NCI-H1694 (cell line): Measurements from ENCODE around the gene SYT7.

Source experiments
- DNase-seq: peaks from one replicate; lab custom pipeline; 2025; lab: John Stamatoyannopoulos, UW

SYT7 gene

GRCh38 chr11:61516191-61516590 lies 64.7 kb downstream of the SYT7 start:
- no peak for DNase-seq

GRCh38 chr11:61515686-61516085 lies 65.2 kb downstream of the SYT7 start:
- no peak for DNase-seq

DNA sequence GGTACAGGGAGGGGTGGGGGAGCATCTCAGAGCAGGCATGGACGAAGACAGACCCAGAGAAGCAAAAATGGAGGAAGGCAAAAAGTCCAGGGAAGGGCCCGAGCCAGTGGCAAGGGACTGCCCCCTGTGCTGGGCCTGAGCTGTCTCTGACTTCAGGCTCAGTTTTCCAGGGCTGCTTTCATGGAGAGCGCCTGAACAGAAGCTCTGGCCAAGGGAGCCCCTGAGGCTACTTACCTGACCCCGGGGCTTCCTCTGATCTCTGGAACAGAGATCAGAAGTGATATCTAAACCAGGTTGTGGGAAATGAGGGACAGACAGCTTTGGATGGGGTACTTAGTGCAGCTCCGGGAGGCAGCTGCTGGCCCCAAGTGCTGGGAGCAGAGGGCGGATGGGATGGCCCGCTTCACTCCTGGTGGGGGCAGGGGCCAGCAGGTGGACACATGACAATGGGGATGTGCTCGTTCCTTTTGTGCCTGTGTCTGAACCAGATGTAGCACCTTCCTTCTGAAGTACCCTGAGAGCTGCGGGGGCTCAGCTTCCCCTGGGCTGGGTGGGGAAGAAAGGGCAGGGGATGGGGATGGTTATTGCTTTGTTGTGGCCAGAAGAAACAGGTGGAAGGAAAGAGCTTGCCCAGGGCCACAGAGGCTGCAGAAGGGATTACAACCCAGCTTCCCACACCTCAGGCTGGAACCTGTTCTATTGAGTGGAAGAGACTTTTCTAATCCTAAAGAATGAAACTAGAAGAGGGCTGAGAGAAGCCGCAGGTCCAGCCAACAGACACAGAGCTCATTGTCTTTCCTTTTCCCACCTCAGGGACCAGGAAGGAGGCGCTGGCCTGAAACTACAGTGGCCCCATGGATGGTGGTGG lies 66.6 kb downstream of the SYT7 start:
- DNase-seq = no peak

GRCh38 chr11:61513143-61513765 lies 67.6 kb downstream of the SYT7 start:
- DNase-seq = no peak

GRCh38 chr11:61512435-61512834 lies 68.4 kb downstream of the SYT7 start:
- DNase-seq = no peak

DNA sequence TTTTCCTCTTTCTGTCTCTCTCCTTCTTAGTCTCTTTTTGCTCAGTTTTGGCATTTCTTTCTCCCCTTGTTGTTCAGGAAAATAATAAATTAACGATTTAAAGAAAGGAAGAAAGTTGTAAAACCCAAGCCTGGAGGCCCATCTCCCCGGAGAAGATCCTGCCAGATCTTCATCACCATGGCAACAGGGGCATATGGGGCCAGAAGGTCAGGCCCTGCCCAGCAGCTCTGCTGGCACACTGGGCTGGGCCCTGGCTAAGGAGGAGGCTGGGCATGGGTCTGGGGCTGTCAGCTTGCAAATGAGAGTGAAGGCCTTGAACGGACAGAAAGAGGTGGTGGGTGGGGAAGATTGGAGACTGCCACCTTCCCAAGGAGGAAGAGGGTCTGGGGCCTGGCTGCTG lies 69.5 kb downstream of the SYT7 start:
- no peak for DNase-seq

GRCh38 chr11:61510974-61511373 lies 69.9 kb downstream of the SYT7 start:
- no peak for DNase-seq

DNA sequence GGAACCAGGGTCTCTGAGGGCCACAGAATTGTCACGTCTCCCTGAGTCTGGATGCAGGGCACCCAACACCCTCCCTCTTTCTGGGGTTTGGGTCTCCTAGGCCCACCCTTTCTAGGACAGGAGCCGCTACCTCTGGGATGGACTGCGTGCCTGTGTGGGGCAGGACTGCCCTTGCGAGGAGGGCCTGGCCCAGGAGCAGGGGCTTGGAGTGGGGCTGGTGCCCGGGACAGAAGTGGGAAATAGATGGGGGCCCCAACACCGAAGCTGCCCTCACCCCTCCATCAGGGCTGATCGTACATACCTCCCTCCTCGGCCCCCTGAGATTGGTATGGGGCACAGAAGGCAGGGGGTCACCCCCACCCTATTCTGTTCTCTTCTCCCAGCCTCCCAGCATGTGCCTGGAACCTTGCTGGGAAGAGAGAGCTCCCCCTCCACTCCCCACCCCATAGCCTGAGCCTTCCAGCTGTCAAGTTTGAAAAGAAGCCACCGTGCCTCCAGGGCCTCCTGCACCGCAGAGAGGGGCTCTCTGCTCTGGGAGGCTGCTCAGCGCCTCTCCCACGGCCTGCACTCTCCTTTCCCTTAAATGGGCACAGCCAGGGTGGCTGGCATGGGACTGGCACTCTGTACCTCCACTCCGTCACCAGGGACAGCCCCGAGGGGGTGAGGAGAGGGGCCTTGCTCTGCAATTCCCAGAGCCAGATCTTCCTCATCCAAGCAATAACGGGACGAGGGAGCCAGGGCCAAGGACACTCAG lies 70.5 kb downstream of the SYT7 start:
- DNase-seq = peak; percentile 19

GRCh38 chr11:61509043-61510029 lies 71.5 kb downstream of the SYT7 start:
- DNase-seq = peak; percentile 45

- DNase-seq = no peak
Observed at GRCh38 chr11:61507962-61508861, 72.7 kb downstream of the SYT7 start, which contains the start of gene LRRC10B. TSS of gene LRRC10B (plus strand) at chr11:61508749. CDS start at chr11:61508999, 250 bp downstream.

DNA sequence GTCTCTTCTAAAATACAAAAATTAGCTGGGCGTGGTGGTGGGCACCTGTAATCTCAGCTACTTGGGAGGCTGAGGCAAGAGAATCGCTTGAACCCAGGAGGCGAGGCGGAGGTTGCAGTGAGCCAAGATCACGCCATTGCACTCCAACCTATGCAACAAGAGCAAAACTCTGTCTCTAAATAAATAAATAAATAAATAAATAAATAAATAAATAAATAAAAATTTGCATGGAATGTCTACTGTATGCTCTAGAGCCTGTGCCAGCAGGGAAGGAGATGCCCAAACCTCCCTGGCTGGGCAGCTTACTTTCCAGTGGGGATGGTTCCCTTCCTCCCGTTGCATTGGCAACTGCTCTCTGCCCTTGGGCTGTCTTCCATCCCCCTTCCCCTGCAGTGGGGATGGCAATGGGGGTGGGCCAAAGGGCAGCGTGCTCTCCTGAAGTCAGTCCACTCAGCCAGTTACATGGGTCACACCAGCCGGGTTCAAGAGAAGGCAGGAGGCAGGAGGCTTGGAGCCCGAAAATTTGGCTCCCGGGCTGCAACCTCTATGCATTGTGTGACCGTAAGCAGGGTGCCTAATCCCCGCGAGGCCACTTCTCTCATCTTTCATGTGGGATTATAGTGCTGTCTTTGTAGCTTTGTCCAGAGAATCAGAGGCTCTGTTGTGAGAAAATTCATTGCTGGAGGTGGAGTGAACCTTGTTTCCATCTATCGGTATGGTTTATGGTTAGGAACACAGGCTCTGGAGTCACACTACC lies 73.7 kb downstream of the SYT7 start:
- no peak for DNase-seq

GRCh38 chr11:61505640-61506155 lies 75.2 kb downstream of the SYT7 start:
- no peak for DNase-seq

DNA sequence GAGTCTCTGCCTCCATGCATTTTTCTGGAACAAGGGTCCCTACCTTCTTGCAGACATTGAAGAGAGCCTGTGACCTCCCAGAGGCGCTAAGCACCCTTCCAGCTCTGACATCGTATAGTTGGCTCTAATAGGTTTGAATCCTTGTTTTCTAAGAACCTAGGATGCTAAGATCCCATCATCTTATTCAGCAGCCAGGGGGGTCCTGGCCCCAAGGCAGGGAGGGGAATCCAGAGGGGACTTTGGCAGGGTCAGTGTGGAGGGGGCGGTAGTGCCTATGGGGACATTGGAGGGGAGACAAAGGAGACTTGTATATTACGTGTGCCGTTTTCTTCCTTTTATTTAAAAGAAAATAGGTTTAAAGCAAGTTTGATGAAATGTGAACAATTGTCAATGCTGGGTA lies 75.8 kb downstream of the SYT7 start:
- no peak for DNase-seq

DNA sequence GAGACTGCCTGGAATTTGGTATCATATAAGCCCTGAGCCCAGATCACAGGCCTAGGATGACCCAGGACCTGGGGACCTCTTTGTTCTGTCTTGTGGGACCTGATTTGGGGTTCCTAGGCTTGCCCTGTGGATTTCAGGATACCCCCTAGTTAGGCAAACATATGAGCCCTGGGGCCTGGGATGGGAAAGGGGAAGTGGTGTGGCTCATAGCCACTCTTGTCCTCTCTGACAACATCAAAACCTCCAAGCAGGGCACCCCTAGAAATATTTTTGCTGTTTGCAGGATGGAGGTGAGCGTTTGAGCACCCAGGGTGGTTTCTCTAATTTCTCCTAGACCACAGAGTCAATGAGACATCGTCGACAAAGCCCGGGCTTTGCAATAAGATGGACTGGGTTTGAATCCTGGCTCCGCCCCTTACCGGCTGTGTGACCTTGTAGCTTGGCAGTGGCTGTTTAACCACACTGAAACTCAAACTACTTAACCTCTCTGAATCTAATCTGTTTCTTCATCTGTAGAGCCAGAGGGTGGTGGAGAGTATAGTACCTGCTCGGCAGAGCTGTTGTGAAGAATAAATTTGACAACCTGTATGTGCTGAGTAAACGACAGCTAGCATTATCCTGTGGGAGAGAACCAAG lies 77.6 kb downstream of the SYT7 start:
- DNase-seq = no peak

DNA sequence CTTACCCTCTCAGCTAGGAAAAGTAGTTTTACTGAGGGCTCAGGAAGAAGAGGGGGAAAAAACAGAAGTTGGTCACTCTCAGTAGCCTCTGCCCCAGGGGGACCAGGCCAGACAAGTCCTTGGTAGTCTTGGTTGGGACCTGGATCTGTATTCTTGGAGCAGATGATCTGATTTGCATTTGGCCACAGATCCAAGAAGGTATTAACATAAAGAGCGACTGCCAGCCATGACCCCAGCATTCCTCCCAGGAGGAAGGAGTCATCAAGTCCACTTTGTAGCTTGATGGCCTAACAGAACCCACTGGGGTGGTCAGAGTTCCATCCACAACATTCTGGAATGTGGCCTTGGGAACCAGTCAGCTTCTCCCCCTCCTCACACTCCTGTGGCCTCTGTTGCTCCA lies 78.4 kb downstream of the SYT7 start:
- no peak for DNase-seq

GRCh38 chr11:61499816-61500491 lies 80.9 kb downstream of the SYT7 start:
- DNase-seq = no peak

DNA sequence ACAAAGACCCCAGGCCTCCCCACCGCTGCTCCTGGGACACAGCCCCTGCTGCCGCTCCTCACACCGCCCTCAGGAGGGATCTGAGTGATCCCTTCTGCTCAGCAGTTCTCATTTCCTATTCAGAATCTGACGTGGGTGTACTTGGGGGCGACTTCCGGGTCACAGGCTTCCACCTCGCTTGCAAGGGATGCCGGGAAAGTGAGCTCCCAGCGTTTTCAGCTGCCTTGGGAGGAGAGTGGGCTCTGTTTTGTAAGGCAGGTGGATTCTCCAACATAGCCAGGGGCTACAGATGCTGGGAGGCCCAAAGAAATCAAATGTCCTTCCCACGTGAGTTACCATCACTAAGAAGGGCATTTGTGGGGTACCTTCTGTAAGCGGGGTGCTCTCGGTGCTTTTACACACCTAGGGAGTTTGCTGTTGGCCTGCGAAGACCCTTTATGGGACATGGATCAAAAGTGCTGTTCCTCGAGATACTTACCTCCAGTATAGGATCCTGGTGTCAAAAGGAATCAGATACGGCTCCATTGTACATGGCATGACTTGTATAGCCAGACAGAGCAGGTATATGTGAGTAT lies 82.0 kb downstream of the SYT7 start:
- DNase-seq = no peak

- DNase-seq = no peak
Observed at GRCh38 chr11:61497876-61498275, 83.0 kb downstream of the SYT7 start.
